H1 (cell line): Measurements from ENCODE around the gene CBL. TPM values are rescaled to one million over a fixed set of nuclear protein-coding genes. Genes with fewer than 3 reads are reported as not detected.

ENCODE experiments used
- CTCF ChIA-PET: fragments of 300-600 bp; sonication (Branson Sonifier 250); formaldehyde crosslinking; loops from one replicate; lab custom pipeline; 2021; ENCODE audit not compliant: partially characterized antibody; lab: Charles Lee
- POLR2A ChIA-PET: fragments of 300-600 bp; sonication (Branson Sonifier 250); formaldehyde crosslinking; loops from one replicate; lab custom pipeline; 2021; ENCODE audit warnings: inconsistent platforms; ENCODE audit not compliant: partially characterized antibody; lab: Charles Lee
- DNase-seq, 2 experiments: peaks; one replicate each; pipeline versions ENCODE4 v3.0.0 to v3.0.0-alpha.2; 2010 to 2022; ENCODE audit warnings: low spot score in 2 of 2, low read depth in 1 of 2, mixed read lengths in 1 of 2
- FAIRE-seq: peaks from 2 replicates; lab custom pipeline; 2011; peaks lifted over from hg19 to GRCh38; lab: Jason Lieb, UNC
- H2AFZ ChIP-seq: 2 replicates; pipeline ENCODE4 v1.8.1; 2012; ENCODE audit warnings: low read length, inconsistent platforms
- H2AK5ac ChIP-seq: 2 replicates; pipeline ENCODE4 v1.6.1; 2013; ENCODE audit warnings: low read depth, low read length
- H2BK120ac ChIP-seq: replicated peaks from 2 replicates; pipeline ENCODE3; 2013; ENCODE audit warnings: low read depth, low read length, inconsistent platforms
- H2BK12ac ChIP-seq: 2 replicates; pipeline ENCODE4 v1.6.1; 2013; ENCODE audit warnings: low read depth, low read length
- H2BK15ac ChIP-seq: 2 replicates; pipeline ENCODE4 v1.6.1; 2013; ENCODE audit warnings: low read length
- H2BK20ac ChIP-seq: 2 replicates; pipeline ENCODE4 v1.6.1; 2013; ENCODE audit warnings: low read length
- H2BK5ac ChIP-seq: 2 replicates; pipeline ENCODE4 v1.6.1; 2013; ENCODE audit warnings: low read depth, low read length
- H3K14ac ChIP-seq: 2 replicates; pipeline ENCODE4 v1.6.1; 2013; ENCODE audit warnings: inconsistent platforms; ENCODE audit not compliant: insufficient read length
- H3K18ac ChIP-seq: 2 replicates; pipeline ENCODE4 v1.6.1; 2013; ENCODE audit warnings: low read length; ENCODE audit errors: extremely low read depth
- H3K23ac ChIP-seq: 2 replicates; pipeline ENCODE4 v1.6.1; 2013; ENCODE audit warnings: inconsistent platforms; ENCODE audit not compliant: insufficient read length
- H3K23me2 ChIP-seq: 2 replicates; pipeline ENCODE4 v1.6.1; 2013; ENCODE audit warnings: low read depth, low read length
- H3K27ac ChIP-seq: 2 replicates; pipeline ENCODE4 v1.6.1; 2011; ENCODE audit warnings: low read depth, low read length, inconsistent platforms
- H3K27me3 ChIP-seq, 4 experiments: replicated peaks in 1 of 4; 1 replicate in 1 of 4; 2 replicates in 3 of 4; pipeline versions ENCODE4 v1.6.1 to v1.8.1; 2011 to 2013; ENCODE audit warnings: low read length in 3 of 4, mild to moderate bottlenecking in 3 of 4, inconsistent platforms in 2 of 4, mixed read lengths in 2 of 4, moderate library complexity in 1 of 4; ENCODE audit not compliant: control insufficient read depth in 3 of 4, insufficient read depth in 3 of 4; ENCODE audit errors: extremely low read depth in 1 of 4
- H3K36me3 ChIP-seq, 4 experiments: 2 replicates each; pipeline versions ENCODE4 v1.6.1 to v1.8.1; 2011 to 2013; ENCODE audit warnings: mild to moderate bottlenecking in 4 of 4, low read length in 3 of 4, moderate library complexity in 2 of 4, control low read depth in 1 of 4, inconsistent platforms in 1 of 4; ENCODE audit not compliant: insufficient read depth in 4 of 4, control insufficient read depth in 2 of 4
- H3K4ac ChIP-seq: replicated peaks from 2 replicates; pipeline ENCODE3; 2013; ENCODE audit warnings: low read length, low read depth, mixed read lengths, inconsistent platforms; ENCODE audit not compliant: insufficient read length
- H3K4me1 ChIP-seq, 4 experiments: replicated peaks in 1 of 4; 1 replicate in 1 of 4; 2 replicates in 3 of 4; pipeline versions ENCODE4 v1.6.1 to v1.8.1; 2011 to 2013; ENCODE audit warnings: low read length in 3 of 4, inconsistent platforms in 2 of 4, mixed read lengths in 1 of 4; ENCODE audit not compliant: insufficient read depth in 4 of 4, control insufficient read depth in 3 of 4
- H3K4me2 ChIP-seq, 2 experiments: 2 replicates each; pipeline versions ENCODE4 v1.6.1 to v1.8.1; 2011 to 2013; ENCODE audit warnings: low read depth in 2 of 2, low read length in 2 of 2, control low read depth in 1 of 2, inconsistent platforms in 1 of 2, mild to moderate bottlenecking in 1 of 2; ENCODE audit not compliant: insufficient read depth in 1 of 2
- H3K4me3 ChIP-seq, 4 experiments: fragments of 200-600, 300-600 bp in 1 of 4; sonication (generic), shearing (Covaris generic), sonication (Bioruptor Twin) in 1 of 4; 2 replicates each; pipeline versions ENCODE4 v1.5.1 to v1.8.1; 2011 to 2016; ENCODE audit warnings: low read length in 4 of 4, low read depth in 3 of 4, control low read depth in 2 of 4, inconsistent platforms in 2 of 4, mild to moderate bottlenecking in 2 of 4, mixed read lengths in 1 of 4, moderate library complexity in 1 of 4; ENCODE audit not compliant: insufficient read depth in 2 of 4; ENCODE audit errors: extremely low read depth in 1 of 4
- H3K56ac ChIP-seq: replicated peaks from 2 replicates; pipeline ENCODE3; 2013; ENCODE audit warnings: low read depth, mild to moderate bottlenecking, mixed read lengths, low read length, inconsistent platforms; ENCODE audit not compliant: insufficient read length
- H3K79me1 ChIP-seq: 2 replicates; pipeline ENCODE4 v1.6.1; 2013; ENCODE audit warnings: low read depth, low read length, control low read depth
- H3K79me2 ChIP-seq, 2 experiments: 2 replicates each; pipeline versions ENCODE4 v1.6.1 to v1.8.1; 2012 to 2013; ENCODE audit warnings: low read length in 2 of 2, mild to moderate bottlenecking in 2 of 2, inconsistent platforms in 1 of 2; ENCODE audit not compliant: insufficient read depth in 2 of 2, control insufficient read depth in 1 of 2
- H3K9ac ChIP-seq, 4 experiments: replicated peaks in 1 of 4; 1 replicate in 1 of 4; 2 replicates in 3 of 4; pipeline versions ENCODE4 v1.6.1 to v1.8.1; 2011 to 2013; ENCODE audit warnings: low read depth in 3 of 4, low read length in 3 of 4, control low read depth in 2 of 4, mild to moderate bottlenecking in 2 of 4, moderate library complexity in 2 of 4, inconsistent platforms in 1 of 4; ENCODE audit errors: extremely low read depth in 1 of 4
- H3K9me3 ChIP-seq, 2 experiments: 2 replicates each; pipeline versions ENCODE4 v1.6.1 to v1.8.1; 2012 to 2013; ENCODE audit warnings: mild to moderate bottlenecking in 2 of 2, moderate library complexity in 2 of 2, control low read depth in 1 of 2, inconsistent platforms in 1 of 2, low read depth in 1 of 2, low read length in 1 of 2, mixed read lengths in 1 of 2; ENCODE audit not compliant: insufficient read depth in 2 of 2
- H4K20me1 ChIP-seq, 2 experiments: replicated peaks in 1 of 2; 2 replicates each; pipeline versions ENCODE3 to v1.8.1; 2011 to 2013; ENCODE audit warnings: inconsistent platforms in 2 of 2, low read length in 2 of 2, mild to moderate bottlenecking in 1 of 2; ENCODE audit not compliant: insufficient read depth in 2 of 2, control insufficient read depth in 1 of 2
- H4K5ac ChIP-seq: 2 replicates; pipeline ENCODE4 v1.6.1; 2013; ENCODE audit warnings: low read length, low read depth, mixed read lengths, inconsistent platforms; ENCODE audit not compliant: insufficient read length
- H4K8ac ChIP-seq: 2 replicates; pipeline ENCODE4 v1.8.0; 2013; ENCODE audit warnings: mild to moderate bottlenecking, moderate library complexity, low read length, inconsistent platforms; ENCODE audit not compliant: insufficient read depth; ENCODE audit errors: extremely low read depth
- H4K91ac ChIP-seq: replicated peaks from 2 replicates; pipeline ENCODE3; 2013; ENCODE audit warnings: low read length, mixed read lengths, inconsistent platforms; ENCODE audit not compliant: insufficient read length
- BACH1 ChIP-seq: IDR thresholded peaks from 2 replicates; pipeline ENCODE4 v1.6.1; 2012; ENCODE audit warnings: low read length, improper control_type of control experiment
- CBX5 ChIP-seq: fragments of 300-800, 300-1000 bp; sonication (generic); IDR thresholded peaks from 2 replicates; pipeline ENCODE4 v1.7.1; 2016; ENCODE audit warnings: antibody characterized with exemption, low read length, low read depth
- CBX8 ChIP-seq: fragments of 300-800, 300-1000 bp; sonication (generic); IDR thresholded peaks from 2 replicates; pipeline ENCODE4 v1.7.1; 2016; ENCODE audit warnings: low read depth, low read length, borderline replicate concordance
- FOSL1 ChIP-seq: IDR thresholded peaks from 2 replicates; pipeline ENCODE4 v1.6.1; 2011; ENCODE audit warnings: mild to moderate bottlenecking, low read depth, low read length, moderate library complexity; ENCODE audit not compliant: insufficient read depth
- HDAC6 ChIP-seq: IDR thresholded peaks from one replicate; pipeline ENCODE4 v1.7.1; 2012; ENCODE audit warnings: low read depth, mild to moderate bottlenecking, inconsistent platforms, low read length, moderate library complexity
- RAD21 ChIP-seq, 2 experiments: IDR thresholded peaks in 1 of 2; conservative IDR thresholded peaks in 1 of 2; 2 replicates each; pipeline ENCODE4 v1.6.1; 2011; ENCODE audit warnings: low read depth in 2 of 2, low read length in 2 of 2, improper control_type of control experiment in 1 of 2, inconsistent platforms in 1 of 2, mild to moderate bottlenecking in 1 of 2, moderate library complexity in 1 of 2
- RNF2 ChIP-seq: fragments of 200-900, 300-1000 bp; sonication (generic); IDR thresholded peaks from 2 replicates; pipeline ENCODE4 v1.7.1; 2016; ENCODE audit warnings: borderline replicate concordance, low read depth, mild to moderate bottlenecking, antibody characterized with exemption, low read length; ENCODE audit not compliant: poor library complexity, severe bottlenecking; ENCODE audit errors: missing control alignments
- RXRA ChIP-seq: IDR thresholded peaks from 2 replicates; pipeline ENCODE4 v1.6.1; 2011; ENCODE audit warnings: low read depth, mild to moderate bottlenecking, low read length, moderate library complexity; ENCODE audit not compliant: insufficient read depth
- SIX5 ChIP-seq: IDR thresholded peaks from 2 replicates; pipeline ENCODE4 v1.6.1; 2011; ENCODE audit warnings: mild to moderate bottlenecking, low read depth, low read length
- SRF ChIP-seq: IDR thresholded peaks from 2 replicates; pipeline ENCODE4 v1.6.1; 2011; ENCODE audit warnings: mild to moderate bottlenecking, low read depth, low read length, moderate library complexity
- SUZ12 ChIP-seq: fragments of 200-600 bp; sonication (generic); IDR thresholded peaks from 2 replicates; pipeline ENCODE4 v1.6.1; 2012; ENCODE audit warnings: mild to moderate bottlenecking, inconsistent platforms, low read length, moderate library complexity, mixed read lengths
- ZNF274 ChIP-seq: IDR thresholded peaks from 2 replicates; pipeline ENCODE4 v1.7.0; 2012; ENCODE audit warnings: low read length, borderline replicate concordance; ENCODE audit errors: extremely low read depth
- WGBS, 2 experiments: shearing (Covaris generic) in 1 of 2; methylation state at CpG; one replicate each; pipeline versions ENCODE4 v1.1.6 to v1.1.7; 2013 to 2015; ENCODE audit warnings: low lambda C conversion rate in 2 of 2, mixed read lengths in 2 of 2, inconsistent platforms in 1 of 2, low coverage in 1 of 2, missing lambda C conversion rate in 1 of 2; ENCODE audit not compliant: insufficient replicate concordance in 2 of 2, insufficient coverage in 1 of 2, insufficient read length in 1 of 2; ENCODE audit errors: extremely low coverage in 1 of 2, missing lambda C conversion rate in 1 of 2; 5-methylcytosine and 5-hydroxymethylcytosine counted together
- polyA plus RNA-seq, 7 experiments: library from polyadenylated mRNA; depleted of rRNA in 3 of 7; stranded (reverse) in 5 of 7; unstranded in 2 of 7; fragments of >200 nt in 5 of 7; fragments of 200-250 nt in 2 of 7; gene quantifications; 1 replicate in 5 of 7; 2 replicates in 1 of 7; 4 replicates in 1 of 7; pipeline versions ENCODE4 v1.2.1 to v1.2.3, GENCODE V29; 2011 to 2013; ENCODE audit warnings: missing spikeins in 2 of 7, mixed read lengths in 2 of 7
- total RNA-seq: library from RNA; stranded (reverse); fragmentation: NEBNext Ultra II Directional; extraction: Animal tissue kit (Norgen Biotek cat#: 25700); gene quantifications from 2 replicates; pipeline ENCODE4 v1.2.1, GENCODE V29; 2021
- TF ChIP-seq, protein P1 (sequence below): IDR thresholded peaks from 2 replicates; pipeline ENCODE4 v1.6.1; 2012; ENCODE audit warnings: inconsistent platforms

CBL gene
- total and polyA plus RNA-seq, 2 of the 8 experiments (the other 6 are each of a cell fraction or from before 2014, with no cell fraction given) = 23.1 to 57.8 TPM

DNA sequence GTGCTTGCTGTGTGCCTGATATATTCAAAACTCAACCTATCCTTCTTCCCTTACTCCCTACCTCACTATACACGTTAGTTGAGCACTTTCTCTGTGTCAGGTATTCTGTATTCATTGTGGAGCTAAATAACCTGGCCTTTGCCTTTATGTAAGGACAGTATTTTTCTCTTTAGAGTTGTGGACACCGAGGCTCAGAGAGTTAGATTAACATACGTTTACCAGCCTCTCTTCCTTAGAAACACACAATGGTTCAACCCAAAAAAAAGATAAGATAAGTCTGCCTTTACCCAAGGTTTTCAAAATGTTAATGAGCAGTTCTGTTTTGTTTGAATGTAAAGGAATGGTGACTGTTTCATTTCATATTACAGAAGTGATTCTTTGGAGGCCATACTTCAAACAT lies 45.0 kb downstream of the CBL start:
- Histone ChIP-seq H3K18ac (no peak overlapping the region), H4K20me1 (peaks cover 4 to 5% of the 10 kb centered on the region in 2 experiments), H3K4me3 (no peak overlapping the region), H2BK15ac (no peak overlapping the region), H3K4ac (no peak overlapping the region), H3K27ac (no peak overlapping the region), H3K79me1 (peaks cover 3% of the 10 kb centered on the region; the same call in 1 of the 2 replicates), H3K14ac (no peak overlapping the region), H4K5ac (no peak overlapping the region), H4K91ac (no peak overlapping the region), H2AK5ac (no peak overlapping the region), H3K36me3 (peaks cover 0 to 6% (median 0%) of the 10 kb centered on the region in 4 experiments; a peak in 1 of 8 replicates), H2BK20ac (no peak overlapping the region), H3K23me2 (no peaks in the 10 kb centered on the region), H3K27me3 (no peaks in the 10 kb centered on the region), H3K79me2 (peaks cover 0 to 33% of the 10 kb centered on the region in 2 experiments; a peak in 2 of 4 replicates), H2BK120ac (no peak overlapping the region), H2BK12ac (no peak overlapping the region), H3K9ac (no peak overlapping the region), H3K9me3 (no peaks in the 10 kb centered on the region), H2AFZ (no peak overlapping the region), H3K4me1 (no peaks in the 10 kb centered on the region), H2BK5ac (no peak overlapping the region), H3K56ac (no peak overlapping the region), H3K23ac (no peak overlapping the region), H3K4me2 (no peak overlapping the region), H4K8ac (no peak overlapping the region)
- CTCF ChIA-PET = no interaction called here
- FAIRE-seq (no peak), DNase-seq (no peak)
- WGBS, 2 experiments = 86% methylated on average over 3 of the region's 3 CpGs; no CpG with 5 or more reads in 1 of the 2 experiments
- TF ChIP-seq SRF = no peak
- TF ChIP-seq RXRA = no peak
- TF ChIP-seq BACH1 = no peak
- TF ChIP-seq HDAC6 = no peak
- no peak for TF ChIP-seq SIX5
- TF ChIP-seq CBX5 = no peak
- no peak for TF ChIP-seq ZNF274
- TF ChIP-seq FOSL1 = no peak
- TF ChIP-seq CBX8 = no peak
- TF ChIP-seq, protein P1, sequence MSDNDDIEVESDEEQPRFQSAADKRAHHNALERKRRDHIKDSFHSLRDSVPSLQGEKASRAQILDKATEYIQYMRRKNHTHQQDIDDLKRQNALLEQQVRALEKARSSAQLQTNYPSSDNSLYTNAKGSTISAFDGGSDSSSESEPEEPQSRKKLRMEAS = no peak
- TF ChIP-seq SUZ12 = no peak
- no peak for TF ChIP-seq RAD21 (IDR thresholded peaks at IDR 0.05 in 1 of 2, conservative IDR thresholded peaks at IDR 0.05 in 1 of 2; ENCODE audit: low read depth in 2 of 2, low read length in 2 of 2)
- TF ChIP-seq RNF2 = no peak
- POLR2A ChIA-PET = interaction anchor here (1.5 kb wide), 1 partner anchor 9 kb away, joined by 5 read pairs; no protein-coding TSS in a partner anchor
